Ectodermal cell (in vitro differentiated cells): ENCODE measurements around the gene SLC22A4.

Experiments
- H3K27ac ChIP-seq: 2 replicates; pipeline ENCODE4 v1.7.0; 2013; ENCODE audit warnings: mild to moderate bottlenecking, low read depth, low read length; ENCODE audit not compliant: insufficient read depth, poor library complexity, severe bottlenecking
- H3K27me3 ChIP-seq: 2 replicates; pipeline ENCODE4 v1.7.0; 2013; ENCODE audit warnings: mild to moderate bottlenecking, low read length; ENCODE audit not compliant: insufficient read depth, control insufficient read depth, poor library complexity, severe bottlenecking
- H3K36me3 ChIP-seq: one replicate; pipeline ENCODE4 v1.7.0; 2013; ENCODE audit warnings: low read length; ENCODE audit not compliant: control insufficient read depth, insufficient read depth
- H3K4me1 ChIP-seq: one replicate; pipeline ENCODE4 v1.7.0; 2013; ENCODE audit warnings: low read length; ENCODE audit not compliant: control insufficient read depth, insufficient read depth
- H3K4me3 ChIP-seq: 2 replicates; pipeline ENCODE4 v1.7.0; 2013; ENCODE audit warnings: low read depth, low read length, control low read depth; ENCODE audit not compliant: insufficient read depth
- H3K9me3 ChIP-seq: 2 replicates; pipeline ENCODE4 v1.7.0; 2013; ENCODE audit warnings: mild to moderate bottlenecking, low read length, moderate library complexity; ENCODE audit not compliant: control insufficient read depth
- WGBS, 2 experiments: methylation state at CpG; one replicate each; pipeline ENCODE4 v1.1.7; 2013; ENCODE audit warnings: missing lambda C conversion rate in 2 of 2; 5-methylcytosine and 5-hydroxymethylcytosine counted together

Gene SLC22A4

GRCh38 chr5:132277971-132278853 is 16.0 kb upstream of the SLC22A4 start:
- peaks cover 11% of the 10 kb centered on the region for H3K4me1 ChIP-seq
- H3K9me3 ChIP-seq, result no peaks in the 10 kb centered on the region
- H3K36me3 ChIP-seq, result no peaks in the 10 kb centered on the region
- peak overlapping the region; percentile 36 for H3K27ac ChIP-seq
- no peaks in the 10 kb centered on the region for H3K27me3 ChIP-seq
- WGBS, 2 experiments, result 88 to 89% methylated on average over 6 of the region's 6 CpGs
- H3K4me3 ChIP-seq, result no peak overlapping the region

- Histone ChIP-seq H3K9me3 (no peaks in the 10 kb centered on the region), H3K27ac (no peak overlapping the region)
Measured at GRCh38 chr5:132279801-132280200, 14.4 kb upstream of the SLC22A4 start.

GRCh38 chr5:132280371-132281240 is 13.6 kb upstream of the SLC22A4 start:
- Histone ChIP-seq H3K36me3 (no peaks in the 10 kb centered on the region), H3K27ac (no peak overlapping the region), H3K27me3 (no peaks in the 10 kb centered on the region), H3K9me3 (no peaks in the 10 kb centered on the region), H3K4me1 (peaks cover 11% of the 10 kb centered on the region), H3K4me3 (no peak overlapping the region)
- 89 to 90% methylated on average over 2 to 5 of the region's 5 CpGs for WGBS, 2 experiments

More at GRCh38 chr5:132279801-132280200, 14.4 kb upstream of the SLC22A4 start:
- H3K4me1 ChIP-seq, result peaks cover 11% of the 10 kb centered on the region
- no peaks in the 10 kb centered on the region for H3K36me3 ChIP-seq
- no peaks in the 10 kb centered on the region for H3K27me3 ChIP-seq
- no peak overlapping the region for H3K4me3 ChIP-seq
- 93 to 95% methylated on average over 3 of the region's 3 CpGs for WGBS, 2 experiments

- 93% methylated on average over 9 of the region's 9 CpGs for WGBS, 2 experiments
- H3K27ac ChIP-seq, result no peak overlapping the region
- peaks cover 11% of the 10 kb centered on the region for H3K4me1 ChIP-seq
- H3K27me3 ChIP-seq, result no peaks in the 10 kb centered on the region
- no peaks in the 10 kb centered on the region for H3K9me3 ChIP-seq
- H3K36me3 ChIP-seq, result no peaks in the 10 kb centered on the region
- no peak overlapping the region for H3K4me3 ChIP-seq
Measured at GRCh38 chr5:132281856-132282614, 12.2 kb upstream of the SLC22A4 start.

- 75 to 79% methylated on average over 5 of the region's 5 CpGs for WGBS, 2 experiments
- Histone ChIP-seq H3K9me3 (no peaks in the 10 kb centered on the region), H3K27ac (no peak overlapping the region), H3K27me3 (no peaks in the 10 kb centered on the region), H3K4me3 (no peak overlapping the region), H3K36me3 (no peaks in the 10 kb centered on the region), H3K4me1 (peaks cover 1% of the 10 kb centered on the region)
Measured at GRCh38 chr5:132283423-132284043, 10.7 kb upstream of the SLC22A4 start.

DNA sequence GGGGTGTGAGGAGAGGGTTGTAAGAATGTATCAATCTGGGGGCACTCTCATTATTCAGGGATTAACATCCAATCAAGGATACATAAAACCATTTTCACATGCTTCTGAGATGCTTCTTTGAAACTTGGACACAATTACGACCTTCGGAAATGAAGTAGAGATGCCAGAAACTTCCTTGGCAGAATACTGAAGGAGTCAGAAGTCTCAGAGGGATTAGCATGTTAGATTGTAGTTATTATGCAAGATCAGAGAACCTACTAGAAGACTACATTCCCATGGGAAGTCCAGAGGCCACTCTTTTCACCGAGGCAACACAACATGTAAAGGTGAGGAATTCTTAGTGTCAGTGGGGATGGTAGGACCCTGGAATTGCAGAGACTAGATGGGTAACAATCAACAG is 5.1 kb upstream of the SLC22A4 start:
- H3K4me3 ChIP-seq, result no peak overlapping the region
- H3K9me3 ChIP-seq, result no peaks in the 10 kb centered on the region
- H3K4me1 ChIP-seq, result peaks cover 8% of the 10 kb centered on the region
- H3K27ac ChIP-seq, result no peak overlapping the region
- 93 to 95% methylated on average over 3 of the region's 3 CpGs for WGBS, 2 experiments
- peaks cover under 1% of the 10 kb centered on the region for H3K27me3 ChIP-seq
- no peaks in the 10 kb centered on the region for H3K36me3 ChIP-seq

- 90 to 92% methylated on average over 2 of the region's 2 CpGs for WGBS, 2 experiments
- Histone ChIP-seq H3K4me3 (no peak overlapping the region), H3K4me1 (peaks cover 16% of the 10 kb centered on the region), H3K36me3 (no peaks in the 10 kb centered on the region), H3K9me3 (no peaks in the 10 kb centered on the region), H3K27me3 (peaks cover 20% of the 10 kb centered on the region), H3K27ac (no peak overlapping the region)
Measured at GRCh38 chr5:132291026-132291425, 3.2 kb upstream of the SLC22A4 start.

- no peaks in the 10 kb centered on the region for H3K9me3 ChIP-seq
- peaks cover 16% of the 10 kb centered on the region for H3K4me1 ChIP-seq
- 3% methylated on average over 50 of the region's 50 CpGs for WGBS, 2 experiments
- peak overlapping the region; percentile 91 for H3K27ac ChIP-seq
- no peaks in the 10 kb centered on the region for H3K36me3 ChIP-seq
- peaks cover 27% of the 10 kb centered on the region for H3K27me3 ChIP-seq
- peak overlapping the region; percentile 56 for H3K4me3 ChIP-seq
Measured at GRCh38 chr5:132293066-132293991, 865 bp upstream of the SLC22A4 start.
